AG04449 (cell line): ENCODE measurements around the gene KCTD12.
A peak's percentile ranks its signal among the peaks of the same experiment; 100 is the strongest.
"Not testable (repeated sequence)": the region's sequence is repeated elsewhere in the genome, so short reads cannot be mapped to it uniquely, and the experiment has no call there.

ENCODE experiments used
- CTCF ChIA-PET: fragments of 350-600 bp; formaldehyde crosslinking; extraction: SDS; loops from one replicate; lab custom pipeline; 2021; ENCODE audit warnings: antibody characterized with exemption; lab: Yijun Ruan, JAX
- POLR2A ChIA-PET: fragments of 400-600, 350-600 bp; formaldehyde crosslinking; extraction: SDS; loops from one replicate; lab custom pipeline; 2020; ENCODE audit warnings: antibody characterized with exemption, inconsistent platforms; lab: Yijun Ruan, JAX
- DNase-seq: peaks from one replicate; pipeline ENCODE4 v3.0.0-alpha.2; 2010; ENCODE audit warnings: low read depth, low spot score
- H3K4me3 ChIP-seq: 2 replicates; pipeline ENCODE4 v1.5.1; 2011; ENCODE audit warnings: low read depth, mild to moderate bottlenecking, control low read depth, low read length
- TF ChIP-seq, protein P1 (sequence below): IDR thresholded peaks from one replicate; pipeline ENCODE4 v1.5.1; 2011; ENCODE audit warnings: mild to moderate bottlenecking, moderate library complexity, low read length, control low read depth, inconsistent platforms; ENCODE audit not compliant: insufficient read depth; ENCODE audit errors: missing control alignments

KCTD12 gene

DNA sequence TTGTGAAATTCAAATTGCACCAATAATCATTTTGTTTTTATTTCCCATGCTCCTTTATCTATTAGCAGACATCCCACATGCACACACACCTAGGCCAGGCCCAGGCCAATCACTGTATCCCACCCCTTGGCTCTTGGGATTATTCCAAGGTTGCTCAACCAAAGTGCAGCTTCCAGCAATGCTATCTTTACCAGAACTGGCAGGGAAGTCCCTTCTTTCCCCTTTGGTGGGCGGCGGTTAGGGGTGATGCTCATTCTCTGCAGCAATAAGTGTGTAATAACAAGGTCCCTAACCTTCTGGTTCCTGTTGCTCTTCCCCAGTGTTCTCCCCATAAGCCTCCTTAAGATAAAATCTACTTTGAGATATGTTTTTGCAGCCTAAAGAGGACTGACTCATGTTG, 18.3 kb upstream of the KCTD12 start:
- no peak overlapping the region for H3K4me3 ChIP-seq
- CTCF ChIA-PET, result interaction anchor here (1.0 to 4.0 kb wide), 14 partner anchors 10 to 1035 kb away, joined by 3 to 73 read pairs (median 4); no protein-coding TSS in a partner anchor
- POLR2A ChIA-PET, result no interaction called here

DNA sequence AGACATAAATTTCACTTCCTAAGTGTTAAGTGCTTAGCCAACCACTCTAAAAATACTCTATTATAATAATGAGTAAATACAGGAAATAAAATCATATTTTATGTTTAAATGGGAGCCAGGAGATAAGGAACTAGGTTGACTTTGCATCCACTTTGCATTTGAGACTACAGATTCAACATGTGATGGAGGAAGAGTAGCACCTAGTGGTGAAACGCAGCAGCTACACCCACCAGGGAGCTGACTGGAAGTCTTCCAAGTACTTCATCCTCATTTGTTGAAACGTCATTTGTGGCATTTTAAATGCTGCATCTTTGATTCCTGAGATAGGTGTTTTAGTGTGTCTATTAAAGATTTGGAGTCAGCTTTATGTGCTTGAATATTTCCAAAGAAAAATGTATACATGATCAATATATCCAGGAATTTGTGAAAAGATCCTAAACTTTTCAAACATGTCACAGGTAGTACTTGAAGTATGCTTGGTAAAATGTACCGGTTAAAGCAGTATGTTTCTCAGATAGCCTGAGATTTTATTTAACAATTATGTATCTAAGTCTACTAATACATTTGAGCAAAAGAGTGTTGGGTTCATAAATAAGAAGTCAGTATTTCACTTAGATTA, 17.4 kb upstream of the KCTD12 start:
- no peak overlapping the region for H3K4me3 ChIP-seq
- peak; percentile 41 for DNase-seq
- ChIA-PET CTCF (interaction anchor here (0.7 to 4.0 kb wide), 20 partner anchors 11 to 1035 kb away, joined by 3 to 73 read pairs (median 4); no protein-coding TSS in a partner anchor), POLR2A (no interaction called here)
- TF ChIP-seq, protein P1, sequence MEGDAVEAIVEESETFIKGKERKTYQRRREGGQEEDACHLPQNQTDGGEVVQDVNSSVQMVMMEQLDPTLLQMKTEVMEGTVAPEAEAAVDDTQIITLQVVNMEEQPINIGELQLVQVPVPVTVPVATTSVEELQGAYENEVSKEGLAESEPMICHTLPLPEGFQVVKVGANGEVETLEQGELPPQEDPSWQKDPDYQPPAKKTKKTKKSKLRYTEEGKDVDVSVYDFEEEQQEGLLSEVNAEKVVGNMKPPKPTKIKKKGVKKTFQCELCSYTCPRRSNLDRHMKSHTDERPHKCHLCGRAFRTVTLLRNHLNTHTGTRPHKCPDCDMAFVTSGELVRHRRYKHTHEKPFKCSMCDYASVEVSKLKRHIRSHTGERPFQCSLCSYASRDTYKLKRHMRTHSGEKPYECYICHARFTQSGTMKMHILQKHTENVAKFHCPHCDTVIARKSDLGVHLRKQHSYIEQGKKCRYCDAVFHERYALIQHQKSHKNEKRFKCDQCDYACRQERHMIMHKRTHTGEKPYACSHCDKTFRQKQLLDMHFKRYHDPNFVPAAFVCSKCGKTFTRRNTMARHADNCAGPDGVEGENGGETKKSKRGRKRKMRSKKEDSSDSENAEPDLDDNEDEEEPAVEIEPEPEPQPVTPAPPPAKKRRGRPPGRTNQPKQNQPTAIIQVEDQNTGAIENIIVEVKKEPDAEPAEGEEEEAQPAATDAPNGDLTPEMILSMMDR, result peak; percentile 96

More for the DNA sequence above, 18.3 kb upstream of the KCTD12 start:
- DNase-seq, result no peak
- TF ChIP-seq, protein P1, result no peak

DNA sequence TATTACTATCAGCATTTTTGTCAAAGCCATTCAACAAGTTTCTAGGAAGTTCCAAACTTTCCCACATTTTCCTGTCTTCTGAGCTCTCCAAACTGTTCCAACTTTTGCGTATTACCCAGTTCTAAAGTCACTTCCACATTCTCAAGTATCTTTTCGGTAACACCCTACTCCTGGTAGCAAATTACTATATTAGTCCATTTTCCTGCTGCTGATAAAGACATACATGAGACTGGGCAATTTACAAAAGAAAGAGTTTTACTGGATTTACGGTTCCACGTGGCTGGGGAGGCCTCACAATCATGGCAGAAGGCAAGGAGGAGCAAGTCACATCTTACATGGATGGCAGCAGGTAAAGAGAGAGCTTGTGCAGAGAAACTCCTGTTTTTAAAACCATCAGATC, 12.9 kb upstream of the KCTD12 start:
- CTCF ChIA-PET, result interaction anchor here (0.8 to 2.0 kb wide), 3 partner anchors 230 to 1029 kb away, joined by 3 to 8 read pairs (median 4); no protein-coding TSS in a partner anchor
- POLR2A ChIA-PET, DNase-seq, H3K4me3 ChIP-seq: not testable (repeated sequence)

DNA sequence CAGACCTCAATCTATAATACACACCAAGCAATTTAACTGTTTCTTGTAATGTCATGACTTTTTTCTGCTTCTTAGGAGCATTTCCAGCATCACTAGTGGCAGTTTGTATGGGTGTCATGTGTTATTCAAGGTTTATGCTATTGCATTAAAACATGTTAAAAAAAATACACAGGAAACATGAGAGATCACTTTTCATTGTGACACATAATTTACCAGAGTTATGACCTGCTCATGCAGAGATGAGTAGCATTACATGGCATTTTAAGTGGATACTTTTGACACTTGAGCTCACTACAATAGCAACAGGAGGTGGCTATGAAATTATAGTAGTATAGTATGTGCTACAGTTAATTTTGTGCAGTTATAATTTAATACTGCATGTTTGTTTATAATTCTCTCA, 11.0 kb upstream of the KCTD12 start:
- DNase-seq, POLR2A ChIA-PET, H3K4me3 ChIP-seq: not testable (repeated sequence)
- CTCF ChIA-PET, result interaction anchor here (0.7 to 1.1 kb wide), 2 partner anchors 105 to 770 kb away, joined by 3 read pairs; no protein-coding TSS in a partner anchor

DNA sequence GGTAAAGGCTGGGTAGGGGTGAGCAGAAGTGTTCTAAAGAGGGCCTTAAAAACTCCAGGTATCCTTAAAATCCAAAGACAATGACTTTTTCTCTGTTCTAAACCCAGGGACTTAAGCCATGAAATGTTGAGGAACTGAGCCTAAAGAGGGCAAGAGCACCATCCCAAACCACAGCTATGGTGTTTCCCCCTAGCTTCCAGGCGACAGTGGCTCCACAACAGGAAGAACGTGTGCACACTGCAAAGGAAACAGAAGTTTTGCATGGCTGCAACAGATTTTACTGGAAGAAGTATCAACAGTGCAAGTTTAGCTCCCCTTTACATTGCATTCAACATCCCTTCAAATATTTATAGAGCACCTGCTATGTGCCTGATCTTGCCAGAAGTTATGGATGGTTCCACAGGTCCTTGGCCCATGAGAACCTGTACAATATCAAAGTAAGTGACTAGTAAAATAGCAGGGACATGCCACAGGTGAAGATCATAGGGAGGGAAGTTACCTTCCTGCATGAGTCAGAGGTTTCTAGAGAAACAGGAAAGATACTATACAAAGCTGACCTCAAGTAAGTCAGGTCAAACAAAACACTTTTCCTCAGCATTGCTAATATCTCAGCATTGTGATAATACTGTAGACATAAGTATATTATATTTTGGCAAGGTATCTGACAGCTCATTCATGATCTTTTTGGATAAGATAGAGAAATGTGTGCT, 8.4 kb upstream of the KCTD12 start:
- CTCF ChIA-PET, result interaction anchor here (0.6 to 2.2 kb wide), 4 partner anchors 8 to 1019 kb away, joined by 3 to 12 read pairs (median 4); partner anchors contain the start of gene KCTD12
- H3K4me3 ChIP-seq, result no peak overlapping the region
- no peak for DNase-seq
- POLR2A ChIA-PET, result no interaction called here
- TF ChIP-seq, protein P1, result no peak

DNA sequence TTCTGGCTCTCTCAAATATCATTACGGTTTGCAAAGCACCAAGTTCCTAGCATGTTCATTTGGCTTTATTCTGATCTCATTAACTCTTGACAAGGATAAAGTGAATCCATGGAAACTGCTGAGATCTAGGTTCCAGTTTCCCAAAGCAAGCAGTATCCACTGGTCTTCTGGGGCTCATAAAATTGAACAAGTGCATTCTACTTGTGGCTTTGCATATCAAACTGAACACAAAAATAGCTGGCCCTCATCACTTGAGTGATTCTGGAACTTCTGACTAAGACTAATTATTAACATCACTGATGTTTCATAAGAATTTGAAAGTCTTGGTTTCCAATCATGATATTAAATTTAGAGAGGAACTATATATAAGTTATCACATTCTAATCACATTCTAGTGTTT, 6.3 kb upstream of the KCTD12 start:
- H3K4me3 ChIP-seq, result no peak overlapping the region
- ChIA-PET CTCF (no interaction called here), POLR2A (no interaction called here)
- TF ChIP-seq, protein P1, result no peak
- no peak for DNase-seq

DNA sequence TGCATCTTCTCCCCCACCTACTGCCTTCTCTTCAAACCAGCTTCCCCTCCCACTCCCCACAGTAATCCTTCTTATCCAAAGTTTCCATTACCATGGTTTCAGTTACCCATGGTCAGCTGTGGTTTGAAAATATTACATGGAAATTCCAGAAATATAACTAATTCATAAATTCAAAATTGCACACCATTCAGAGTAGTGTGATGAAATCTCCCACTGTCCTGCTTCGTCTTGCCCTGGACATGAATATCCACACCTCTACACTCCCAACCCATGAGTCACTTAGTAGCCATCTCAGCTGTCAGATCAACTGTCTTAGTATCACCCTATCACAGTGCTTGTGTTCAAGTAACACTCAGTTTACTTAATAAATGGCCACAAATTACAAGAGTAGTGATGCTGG, 3.8 kb upstream of the KCTD12 start:
- TF ChIP-seq, protein P1, result no peak
- CTCF ChIA-PET, result interaction anchor here (1.1 to 1.2 kb wide), 2 partner anchors 14 to 1014 kb away, joined by 3 to 4 read pairs; no protein-coding TSS in a partner anchor
- DNase-seq, result no peak
- POLR2A ChIA-PET, result no interaction called here
- no peak overlapping the region for H3K4me3 ChIP-seq
